Measurements from ENCODE around the gene CRYZL1. TPM values are rescaled to one million over a fixed set of nuclear protein-coding genes. Genes with fewer than 3 reads are reported as not detected.

CRYZL1 gene
- total RNA-seq, 1 experiment from 2014 or later: 43.0 TPM

- intact Hi-C loops (cut with micrococcal nuclease): loop anchor here (5.0 kb wide), 1 partner anchor 103 kb away; the partner anchor contains the start of genes CRYZL1 and ITSN1
- H3K9me3 ChIP-seq (ENCODE audit: control insufficient read depth in 1 of 2, insufficient read depth in 1 of 2, low read depth in 1 of 2, low read length in 2 of 2): no peaks in the 10 kb centered on the region
- peaks cover 90% of the 10 kb centered on the region for H3K79me2 ChIP-seq (ENCODE audit: insufficient read depth, low read length)
- H3K27me3 ChIP-seq (ENCODE audit: insufficient read depth, low read length): no peaks in the 10 kb centered on the region
- ChIA-PET CTCF (no interaction called here), RAD21 (ENCODE audit: low non-redundant PET in 1 of 2, low total read pairs in 2 of 2, uncharacterized antibody in 2 of 2, unreplicated experiment in 2 of 2) (no interaction called here), POLR2A (no interaction called here)
- TF ChIP-seq REST (IDR thresholded peaks at IDR 0.05; ENCODE audit: low read depth): no peak
- TF ChIP-seq EGR1 (IDR thresholded peaks at IDR 0.05; ENCODE audit: low read depth): no peak
- no peak for TF ChIP-seq EZH2phosphoT487 (IDR thresholded peaks at IDR 0.05; ENCODE audit: borderline replicate concordance)
- H3K9ac ChIP-seq (ENCODE audit: low read length): no peak overlapping the region
- no peak overlapping the region for H3K4me3 ChIP-seq (replicated peaks in 1 of 2; ENCODE audit: low read depth in 1 of 2, low read length in 2 of 2)
- no peak overlapping the region for H2AFZ ChIP-seq (ENCODE audit: low read depth, low read length, poor library complexity, severe bottlenecking)
- H3K4me2 ChIP-seq (ENCODE audit: low read length): no peak overlapping the region
- H4K20me1 ChIP-seq (ENCODE audit: insufficient read depth): peaks cover 19% of the 10 kb centered on the region; the same call in 1 of the 2 replicates
- no peak overlapping the region for H3K27ac ChIP-seq (ENCODE audit: low read depth, low read length)
- peaks cover 11 to 15% of the 10 kb centered on the region in 2 experiments; a peak in 3 of 4 replicates for H3K4me1 ChIP-seq (ENCODE audit: control insufficient read depth in 1 of 2, insufficient read depth in 2 of 2, low read length in 2 of 2)
- H3K9me2 ChIP-seq (ENCODE audit: insufficient read depth): no peaks in the 10 kb centered on the region
- peaks cover 36 to 60% of the 10 kb centered on the region in 2 experiments for H3K36me3 ChIP-seq (ENCODE audit: control insufficient read depth in 1 of 2, insufficient read depth in 2 of 2, low read length in 2 of 2)
- BruUV-seq (replicated peaks): no TSS peak
- no peak for DNase-seq (ENCODE audit: low read depth, low spot score)
- ATAC-seq: no peak
These were observed 101.9 kb downstream of the CRYZL1 start for GRCh38 chr21:33539616-33540015.

Other genes with a start within 250 kb of the CRYZL1 start
- gene IFNGR2, start 238.3 kb downstream of the CRYZL1 start, total RNA-seq (2021; ENCODE audit: unreplicated experiment): 44.6 TPM
- 18.8 TPM for gene TMEM50B, start 161.8 kb downstream of the CRYZL1 start, total RNA-seq (2021; ENCODE audit: unreplicated experiment)
- gene DNAJC28, start 150.0 kb downstream of the CRYZL1 start, total RNA-seq (2021; ENCODE audit: unreplicated experiment): 0.81 TPM
- 241 TPM for gene GART, start 99.6 kb downstream of the CRYZL1 start, total RNA-seq (2021; ENCODE audit: unreplicated experiment)
- gene SON, start 98.7 kb downstream of the CRYZL1 start, total RNA-seq (2021; ENCODE audit: unreplicated experiment): 195 TPM
- gene DONSON, start 53.1 kb downstream of the CRYZL1 start, total RNA-seq (2021; ENCODE audit: unreplicated experiment): 31.7 TPM
- 25.8 TPM for gene ITSN1, start 760 bp upstream of the CRYZL1 start, total RNA-seq (2021; ENCODE audit: unreplicated experiment)

Data from HCT116 (cell line).